Fibroblast of lung (primary cell): ENCODE data around the gene CNST. TPM values are rescaled to one million over a fixed set of nuclear protein-coding genes. Genes with fewer than 3 reads are reported as not detected.
"Not testable (repeated sequence)": the region's sequence is repeated elsewhere in the genome, so short reads cannot be mapped to it uniquely, and the experiment has no call there.

Experiments used
- DNase-seq, 2 donors: peaks; one replicate each; pipeline versions ENCODE4 v3.0.0 to v3.0.0-alpha.2; 2010; ENCODE audit warnings: low read depth in 2 of 2
- H2AFZ ChIP-seq: 2 replicates; pipeline ENCODE4 v1.5.1; 2012; ENCODE audit warnings: low read length, control low read depth, inconsistent platforms
- H3K27ac ChIP-seq: 2 replicates; pipeline ENCODE4 v1.5.1; 2011; ENCODE audit warnings: low read length, control low read depth; ENCODE audit not compliant: insufficient read depth
- H3K27me3 ChIP-seq: 2 replicates; pipeline ENCODE4 v1.5.1; 2011; ENCODE audit warnings: mild to moderate bottlenecking, low read length; ENCODE audit not compliant: control insufficient read depth, insufficient read depth
- H3K36me3 ChIP-seq: 2 replicates; pipeline ENCODE4 v1.5.1; 2011; ENCODE audit warnings: low read length; ENCODE audit not compliant: control insufficient read depth, insufficient read depth
- H3K4me1 ChIP-seq: 2 replicates; pipeline ENCODE4 v1.5.1; 2011; ENCODE audit warnings: low read length; ENCODE audit not compliant: control insufficient read depth, insufficient read depth; ENCODE audit errors: extremely low read depth
- H3K4me2 ChIP-seq: 2 replicates; pipeline ENCODE4 v1.5.1; 2011; ENCODE audit warnings: low read length, control low read depth; ENCODE audit not compliant: insufficient read depth; ENCODE audit errors: extremely low read depth
- H3K4me3 ChIP-seq, 4 experiments: fragments of 200-600 bp in 1 of 4; sonication (generic) in 1 of 4; replicated peaks in 1 of 4; 2 replicates each; pipeline ENCODE4 v1.5.1; 2011 to 2016; ENCODE audit warnings: low read length in 4 of 4, low read depth in 3 of 4, mild to moderate bottlenecking in 3 of 4, control low read depth in 2 of 4, inconsistent platforms in 1 of 4, mixed read lengths in 1 of 4; ENCODE audit not compliant: insufficient read depth in 1 of 4; ENCODE audit errors: control extremely low read depth in 1 of 4
- H3K79me2 ChIP-seq: 2 replicates; pipeline ENCODE4 v1.5.1; 2012; ENCODE audit warnings: mild to moderate bottlenecking, low read length, inconsistent platforms; ENCODE audit not compliant: control insufficient read depth, insufficient read depth
- H3K9ac ChIP-seq: 2 replicates; pipeline ENCODE4 v1.5.1; 2011; ENCODE audit warnings: mild to moderate bottlenecking, low read length, control low read depth; ENCODE audit not compliant: insufficient read depth
- H3K9me3 ChIP-seq: 2 replicates; pipeline ENCODE4 v1.5.1; 2012; ENCODE audit warnings: low read depth, low read length; ENCODE audit not compliant: control insufficient read depth, insufficient read depth
- H4K20me1 ChIP-seq: 2 replicates; pipeline ENCODE4 v1.5.1; 2011; ENCODE audit warnings: low read length; ENCODE audit not compliant: control insufficient read depth, insufficient read depth; ENCODE audit errors: extremely low read depth
- CTCF ChIP-seq, 2 donors: IDR thresholded peaks in 1 of 2; conservative IDR thresholded peaks in 1 of 2; 1 replicate in 1 of 2; 2 replicates in 1 of 2; pipeline ENCODE4 v1.5.1; 2011 to 2012; ENCODE audit warnings: low read length in 2 of 2, control low read depth in 1 of 2, inconsistent platforms in 1 of 2, low read depth in 1 of 2, mild to moderate bottlenecking in 1 of 2
- EZH2 ChIP-seq: IDR thresholded peaks from 2 replicates; pipeline ENCODE4 v1.5.1; 2012; ENCODE audit warnings: low read length, control low read depth, mild to moderate bottlenecking; ENCODE audit errors: missing control alignments
- polyA plus RNA-seq, 2 donors: library from polyadenylated mRNA; depleted of rRNA in 1 of 2; stranded (reverse) in 1 of 2; unstranded in 1 of 2; fragments of >200 nt; gene quantifications; 2 replicates each; pipeline ENCODE4 v1.2.1, GENCODE V29; 2011 to 2012; ENCODE audit warnings: missing spikeins in 1 of 2
- total RNA-seq: library from RNA; depleted of rRNA; stranded (reverse); fragments of >200 nt; gene quantifications from 2 replicates; pipeline ENCODE4 v1.2.1, GENCODE V29; 2014

Gene CNST
- total and polyA plus RNA-seq, 2 donors (not counting 1 experiment from before 2014, with no cell fraction given): 26.9 to 33.9 TPM

- Histone ChIP-seq H3K27ac (no peak overlapping the region), H3K36me3 (no peaks in the 10 kb centered on the region), H3K4me1 (no peaks in the 10 kb centered on the region), H3K4me3 (peak overlapping the region; percentile 1 to 54 (median 13)), H3K9me3 (no peaks in the 10 kb centered on the region), H3K9ac (no peak overlapping the region), H3K4me2 (peak overlapping the region; percentile 66), H4K20me1 (no peaks in the 10 kb centered on the region), H3K79me2 (no peaks in the 10 kb centered on the region), H3K27me3 (no peaks in the 10 kb centered on the region), H2AFZ (peak overlapping the region; percentile 36)
- TF ChIP-seq CTCF (conservative IDR thresholded peaks at IDR 0.05 in 1 of 2, IDR thresholded peaks at IDR 0.05 in 1 of 2; ENCODE audit: low read depth in 1 of 2, low read length in 2 of 2) (peak; percentile 89 to 92), EZH2 (no peak)
- peak; percentile 65 to 73 for DNase-seq
Measured at GRCh38 chr1:246689409-246690008, 123.3 kb downstream of the CNST start.

GRCh38 chr1:246690100-246690499 is 123.8 kb downstream of the CNST start:
- Histone ChIP-seq H2AFZ (no peak overlapping the region), H3K4me2 (peak overlapping the region; percentile 66), H3K79me2 (no peaks in the 10 kb centered on the region), H3K4me3 (peak overlapping the region in 1 of 4 experiments; percentile 10), H3K27me3 (no peaks in the 10 kb centered on the region), H3K4me1 (no peaks in the 10 kb centered on the region), H3K9ac (no peak overlapping the region), H3K36me3 (no peaks in the 10 kb centered on the region), H3K9me3 (no peaks in the 10 kb centered on the region), H3K27ac (no peak overlapping the region), H4K20me1 (no peaks in the 10 kb centered on the region)
- TF ChIP-seq EZH2 (no peak), CTCF (conservative IDR thresholded peaks at IDR 0.05 in 1 of 2, IDR thresholded peaks at IDR 0.05 in 1 of 2; ENCODE audit: low read depth in 1 of 2, low read length in 2 of 2) (no peak)
- no peak for DNase-seq

- no peaks in the 10 kb centered on the region for H4K20me1 ChIP-seq
- no peaks in the 10 kb centered on the region for H3K9me3 ChIP-seq
- no peaks in the 10 kb centered on the region for H3K79me2 ChIP-seq
- H3K36me3 ChIP-seq: no peaks in the 10 kb centered on the region
- H3K27me3 ChIP-seq: no peaks in the 10 kb centered on the region
- H3K4me2 ChIP-seq: no peak overlapping the region
- TF ChIP-seq EZH2 (no peak), CTCF (conservative IDR thresholded peaks at IDR 0.05 in 1 of 2, IDR thresholded peaks at IDR 0.05 in 1 of 2; ENCODE audit: low read depth in 1 of 2, low read length in 2 of 2) (no peak)
- no peak overlapping the region for H3K9ac ChIP-seq
- H3K27ac ChIP-seq: no peak overlapping the region
- H3K4me3 ChIP-seq: no peak overlapping the region
- peaks cover 1% of the 10 kb centered on the region for H3K4me1 ChIP-seq
- no peak overlapping the region for H2AFZ ChIP-seq
- DNase-seq: peak in 1 of 2 donors; percentile 14
Measured at GRCh38 chr1:246691622-246692495, 125.6 kb downstream of the CNST start.

GRCh38 chr1:246694213-246694895 is 128.1 kb downstream of the CNST start:
- H3K4me3 ChIP-seq, H2AFZ ChIP-seq, H3K9me3 ChIP-seq, H3K27me3 ChIP-seq, H3K9ac ChIP-seq, H3K4me1 ChIP-seq, H4K20me1 ChIP-seq, DNase-seq, H3K36me3 ChIP-seq, H3K79me2 ChIP-seq, H3K27ac ChIP-seq, H3K4me2 ChIP-seq: not testable (repeated sequence)
